A549 (cell line): ENCODE measurements around the gene QSOX1. TPM values are rescaled to one million over a fixed set of nuclear protein-coding genes. Genes with fewer than 3 reads are reported as not detected.
A peak's percentile ranks its signal among the peaks of the same experiment; 100 is the strongest.

Experiments used
- ATAC-seq, 2 experiments: fragments of 200-7000 bp in 1 of 2; fragments of >200 bp in 1 of 2; cut with Nextera tagmentation in 1 of 2; cut with Tn5 transposase in 1 of 2; 3 replicates each; pipeline versions ENCODE4 v1.8.0 to v1.9.1; 2018 to 2020; ENCODE audit warnings: mild to moderate bottlenecking in 1 of 2, moderate library complexity in 1 of 2
- CTCF ChIA-PET: fragments of 300-600 bp; sonication (Branson Sonifier 250); formaldehyde crosslinking; extraction: SDS; loops from one replicate; lab custom pipeline; 2021; ENCODE audit warnings: antibody characterized with exemption, inconsistent platforms; lab: Yijun Ruan, JAX
- POLR2A ChIA-PET: fragments of 350-600 bp; formaldehyde crosslinking; extraction: SDS; loops from one replicate; lab custom pipeline; 2021; ENCODE audit warnings: antibody characterized with exemption, inconsistent platforms; lab: Yijun Ruan, JAX
- DNase-seq, 2 experiments: peaks; one replicate each; pipeline versions ENCODE4 v3.0.0 to v3.0.0-alpha.2; 2011 to 2016; ENCODE audit warnings: low read depth in 1 of 2, low spot score in 1 of 2
- FAIRE-seq: peaks from 2 replicates; lab custom pipeline; 2011; peaks lifted over from hg19 to GRCh38; lab: Jason Lieb, UNC
- H3K27ac ChIP-seq, 2 experiments: fragments of >200 bp; sonication (Bioruptor Twin); formaldehyde crosslinking; 3 replicates each; pipeline ENCODE4 v1.5.1; 2016 to 2017
- H3K4me1 ChIP-seq: fragments of >200 bp; sonication (Bioruptor Twin); formaldehyde crosslinking; 3 replicates; pipeline ENCODE4 v1.6.1; 2016
- H3K4me2 ChIP-seq: fragments of >200 bp; sonication (Bioruptor Twin); formaldehyde crosslinking; 3 replicates; pipeline ENCODE4 v1.6.1; 2016
- H3K4me3 ChIP-seq: fragments of >200 bp; sonication (Bioruptor Twin); formaldehyde crosslinking; 3 replicates; pipeline ENCODE4 v1.5.1; 2016
- H3K9me3 ChIP-seq: fragments of >200 bp; sonication (Bioruptor Twin); formaldehyde crosslinking; 3 replicates; pipeline ENCODE4 v1.6.1; 2016
- ATOH8 ChIP-seq: fragments of 250-450 bp; sonication (Bioruptor Pico); IDR thresholded peaks from 2 replicates; pipeline ENCODE4 v1.5.0; 2020; ENCODE audit warnings: low read depth, mild to moderate bottlenecking, moderate library complexity
- BCL3 ChIP-seq: fragments of >200 bp; sonication (Bioruptor Twin); formaldehyde crosslinking; IDR thresholded peaks from 3 replicates; pipeline ENCODE4 v1.6.1; 2016
- BHLHE40 ChIP-seq: IDR thresholded peaks from 2 replicates; pipeline ENCODE4 v1.6.1; 2012; ENCODE audit warnings: low read depth, low read length, inconsistent platforms
- CBX2 ChIP-seq: fragments of 200-600 bp; sonication (generic); IDR thresholded peaks from 2 replicates; pipeline ENCODE4 v1.6.1; 2016; ENCODE audit warnings: low read depth, mild to moderate bottlenecking, borderline replicate concordance
- CBX8 ChIP-seq: fragments of 200-600 bp; sonication (generic); IDR thresholded peaks from 2 replicates; pipeline ENCODE4 v1.6.1; 2016
- CEBPB ChIP-seq, 2 experiments: fragments of >200 bp in 1 of 2; sonication (Bioruptor Twin) in 1 of 2; formaldehyde crosslinking in 1 of 2; IDR thresholded peaks; 2 replicates each; pipeline ENCODE4 v1.6.1; 2012 to 2016
- CHD2 ChIP-seq: fragments of 150-350 bp; IDR thresholded peaks from 2 replicates; pipeline ENCODE4 v1.6.1; 2014; ENCODE audit warnings: low read length; ENCODE audit not compliant: partially characterized antibody
- CHD4 ChIP-seq: fragments of 200-600 bp; sonication (generic); IDR thresholded peaks from 2 replicates; pipeline ENCODE4 v1.6.1; 2016; ENCODE audit warnings: antibody characterized with exemption, mild to moderate bottlenecking, borderline replicate concordance
- E2F6 ChIP-seq: IDR thresholded peaks from 2 replicates; pipeline ENCODE4 v1.6.1; 2012; ENCODE audit warnings: low read depth, borderline replicate concordance
- ELK1 ChIP-seq: fragments of 150-350 bp; IDR thresholded peaks from 2 replicates; pipeline ENCODE4 v1.6.1; 2014; ENCODE audit warnings: low read depth, mild to moderate bottlenecking, low read length
- EP300 ChIP-seq, 2 experiments: fragments of >200 bp; sonication (Bioruptor Twin); formaldehyde crosslinking; IDR thresholded peaks; 2 replicates in 1 of 2; 3 replicates in 1 of 2; pipeline ENCODE4 v1.6.1; 2016 to 2017
- ESRRA ChIP-seq: fragments of 150-350 bp; IDR thresholded peaks from 2 replicates; pipeline ENCODE4 v1.6.1; 2014; ENCODE audit warnings: mild to moderate bottlenecking, low read length, borderline replicate concordance
- FOSL2 ChIP-seq, 2 experiments: fragments of 450-650 bp in 1 of 2; fragments of >200 bp in 1 of 2; sonication (Bioruptor Twin) in 1 of 2; formaldehyde crosslinking; IDR thresholded peaks; 2 replicates each; pipeline versions ENCODE4 v1.5.0 to v1.6.1; 2016 to 2020; ENCODE audit warnings: mild to moderate bottlenecking in 1 of 2, moderate library complexity in 1 of 2
- GATA3 ChIP-seq: IDR thresholded peaks from 2 replicates; pipeline ENCODE4 v1.6.1; 2012; ENCODE audit warnings: borderline replicate concordance
- HDAC2 ChIP-seq: fragments of 200-600 bp; sonication (generic); IDR thresholded peaks from 2 replicates; pipeline ENCODE4 v1.6.1; 2016
- HEYL ChIP-seq: fragments of 250-450 bp; sonication (Bioruptor Pico); IDR thresholded peaks from 2 replicates; pipeline ENCODE4 v1.8.0; 2021; ENCODE audit warnings: mild to moderate bottlenecking, moderate library complexity
- HMGXB4 ChIP-seq: fragments of 250-450 bp; sonication (Bioruptor Pico); IDR thresholded peaks from 2 replicates; pipeline ENCODE4 v1.5.0; 2021; ENCODE audit warnings: mild to moderate bottlenecking, moderate library complexity, borderline replicate concordance
- HOXB5 ChIP-seq: fragments of 250-450 bp; sonication (Bioruptor Pico); IDR thresholded peaks from 2 replicates; pipeline ENCODE4 v1.5.0; 2020; ENCODE audit warnings: mild to moderate bottlenecking, moderate library complexity
- JUNB ChIP-seq: fragments of >200 bp; sonication (Bioruptor Twin); formaldehyde crosslinking; IDR thresholded peaks from 2 replicates; pipeline ENCODE4 v1.6.1; 2016
- KDM1A ChIP-seq: fragments of 200-600 bp; sonication (generic); IDR thresholded peaks from 2 replicates; pipeline ENCODE4 v1.6.1; 2016; ENCODE audit warnings: low read depth, mild to moderate bottlenecking
- MAFK ChIP-seq: fragments of 450-650 bp; IDR thresholded peaks from 2 replicates; pipeline ENCODE4 v1.6.1; 2014; ENCODE audit not compliant: partially characterized antibody
- MAX ChIP-seq: IDR thresholded peaks from 2 replicates; pipeline ENCODE4 v1.6.1; 2012
- MAZ ChIP-seq: fragments of 150-350 bp; IDR thresholded peaks from 2 replicates; pipeline ENCODE4 v1.6.1; 2014; ENCODE audit warnings: antibody characterized with exemption, low read depth, low read length, borderline replicate concordance
- NFE2L2 ChIP-seq: fragments of 150-350 bp; conservative IDR thresholded peaks from 2 replicates; pipeline ENCODE4 v1.6.1; 2014; ENCODE audit warnings: low read length
- NPAS2 ChIP-seq: fragments of 250-450 bp; sonication (Bioruptor Pico); IDR thresholded peaks from 2 replicates; pipeline ENCODE4 v1.8.0; 2022; ENCODE audit warnings: mild to moderate bottlenecking, moderate library complexity, borderline replicate concordance
- POLR2AphosphoS2 ChIP-seq: conservative IDR thresholded peaks from 2 replicates; pipeline ENCODE4 v1.6.1; 2012; ENCODE audit warnings: low read length, improper control_type of control experiment, inconsistent platforms
- RAD21 ChIP-seq, 2 experiments: fragments of >200 bp in 1 of 2; sonication (Bioruptor Twin) in 1 of 2; formaldehyde crosslinking in 1 of 2; IDR thresholded peaks in 1 of 2; conservative IDR thresholded peaks in 1 of 2; 2 replicates in 1 of 2; 3 replicates in 1 of 2; pipeline ENCODE4 v1.6.1; 2012 to 2018; ENCODE audit warnings: inconsistent platforms in 1 of 2
- RARB ChIP-seq: fragments of 250-450 bp; sonication (Bioruptor Pico); IDR thresholded peaks from 2 replicates; pipeline ENCODE4 v1.8.0; 2021; ENCODE audit warnings: mild to moderate bottlenecking, moderate library complexity
- RFX5 ChIP-seq: fragments of 450-650 bp; IDR thresholded peaks from 2 replicates; pipeline ENCODE4 v1.7.1; 2014; ENCODE audit warnings: antibody characterized with exemption, mild to moderate bottlenecking, moderate library complexity
- RNF2 ChIP-seq: fragments of 200-600 bp; sonication (generic); IDR thresholded peaks from 2 replicates; pipeline ENCODE4 v1.6.1; 2016; ENCODE audit warnings: low read depth, mild to moderate bottlenecking, antibody characterized with exemption, moderate library complexity, borderline replicate concordance
- SREBF2 ChIP-seq: fragments of 450-650 bp; IDR thresholded peaks from 2 replicates; pipeline ENCODE4 v1.6.1; 2014; ENCODE audit warnings: mild to moderate bottlenecking, moderate library complexity
- TFCP2L1 ChIP-seq: fragments of 250-450 bp; sonication (Bioruptor Pico); IDR thresholded peaks from 2 replicates; pipeline ENCODE4 v1.5.0; 2021; ENCODE audit warnings: mild to moderate bottlenecking
- ZC3H11A ChIP-seq: fragments of 450-650 bp; IDR thresholded peaks from 2 replicates; pipeline ENCODE4 v1.6.1; 2014; ENCODE audit warnings: antibody characterized with exemption, mild to moderate bottlenecking
- ZSCAN20 ChIP-seq: fragments of 250-450 bp; sonication (Bioruptor Pico); IDR thresholded peaks from 2 replicates; pipeline ENCODE4 v1.8.0; 2022; ENCODE audit warnings: mild to moderate bottlenecking, moderate library complexity
- WGBS: methylation state at CpG from one replicate; pipeline ENCODE4 v1.1.6; 2017; ENCODE audit errors: missing lambda C conversion rate; 5-methylcytosine and 5-hydroxymethylcytosine counted together
- polyA plus RNA-seq, 4 experiments: library from polyadenylated mRNA; depleted of rRNA in 3 of 4; stranded (reverse); fragments of >200 nt; fragmentation: RNase III in 1 of 4; extraction: RNeasy Plus Mini Kit Qiagen cat#74134 plus additional on column Dnase treatment in 1 of 4; gene quantifications; 2 replicates in 3 of 4; 3 replicates in 1 of 4; pipeline ENCODE4 v1.2.3, GENCODE V29; 2011 to 2017

Gene QSOX1
- polyA plus RNA-seq, 2 of the 4 experiments (the other 2 are of a cell fraction): 43.8 to 60.2 TPM

GRCh38 chr1:180150982-180151381 is 3.7 kb upstream of the QSOX1 start:
- no peak for TF ChIP-seq POLR2AphosphoS2
- TF ChIP-seq CEBPB (IDR thresholded peaks at IDR 0.05): peak; percentile 12 to 39; a peak in 1 of 4 replicates
- no peak for TF ChIP-seq RAD21 (conservative IDR thresholded peaks at IDR 0.05 in 1 of 2, IDR thresholded peaks at IDR 0.05 in 1 of 2)
- no peak for TF ChIP-seq HEYL (CRISPR knock-in tag)
- TF ChIP-seq KDM1A: no peak
- FAIRE-seq (no peak), DNase-seq (no peak), ATAC-seq (no peak)
- peak overlapping the region in 1 of 2 experiments; percentile 35; a peak in 3 of 6 replicates for H3K27ac ChIP-seq
- POLR2A ChIA-PET: no interaction called here
- CTCF ChIA-PET: no interaction called here
- 73% methylated on average over 1 of the region's 1 CpG for WGBS
- no peaks in the 10 kb centered on the region for H3K9me3 ChIP-seq
- H3K4me1 ChIP-seq: peaks cover 19% of the 10 kb centered on the region
- no peak overlapping the region for H3K4me3 ChIP-seq
- peak overlapping the region; percentile 32 for H3K4me2 ChIP-seq

GRCh38 chr1:180151508-180151907 is 3.2 kb upstream of the QSOX1 start:
- CTCF ChIA-PET: no interaction called here
- no peak for FAIRE-seq
- TF ChIP-seq BHLHE40 (no peak), TFCP2L1 (no peak), CBX2 (no peak), ATOH8 (CRISPR knock-in tag) (no peak), RFX5 (no peak), CBX8 (no peak), RARB (CRISPR knock-in tag) (no peak), ESRRA (no peak), ELK1 (no peak), ZC3H11A (no peak), JUNB (peak; percentile 48; the same call in 1 of the 2 replicates), CHD2 (no peak), MAFK (no peak), RAD21 (conservative IDR thresholded peaks at IDR 0.05 in 1 of 2, IDR thresholded peaks at IDR 0.05 in 1 of 2) (no peak), HDAC2 (no peak), FOSL2 (IDR thresholded peaks at IDR 0.05) (0 out of 2 replicates have a peak, but pooled peaks have one; percentile 54), FOSL2 (CRISPR knock-in tag; IDR thresholded peaks at IDR 0.05) (peak; percentile 54), CHD4 (no peak), NPAS2 (no peak), EP300 (IDR thresholded peaks at IDR 0.05) (no peak), HMGXB4 (CRISPR knock-in tag) (no peak), GATA3 (peak; percentile 46; the same call in 1 of the 2 replicates), ZSCAN20 (CRISPR knock-in tag) (no peak), RNF2 (no peak), E2F6 (0 out of 2 replicates have a peak, but pooled peaks have one; percentile 19), SREBF2 (no peak), HOXB5 (CRISPR knock-in tag) (no peak), NFE2L2 (no peak), MAZ (no peak), BCL3 (no peak), MAX (no peak)

More at GRCh38 chr1:180151508-180151907, 3.2 kb upstream of the QSOX1 start:
- Histone ChIP-seq H3K4me3 (no peak overlapping the region), H3K9me3 (no peaks in the 10 kb centered on the region), H3K4me1 (peaks cover 23% of the 10 kb centered on the region), H3K27ac (peak overlapping the region; percentile 19 to 69; a peak in 4 of 6 replicates), H3K4me2 (peak overlapping the region; percentile 32)
- POLR2A ChIA-PET: no interaction called here
- DNase-seq: peak; percentile 36 to 41
- ATAC-seq: no peak
- 24% methylated on average over 3 of the region's 3 CpGs for WGBS
